Fibroblast of skin of back (primary cell): ENCODE results near the gene EPC1. TPM values are rescaled to one million over a fixed set of nuclear protein-coding genes. Genes with fewer than 3 reads are reported as not detected.
"Not testable (repeated sequence)": the region's sequence is repeated elsewhere in the genome, so short reads cannot be mapped to it uniquely, and the experiment has no call there.

Experiments
- DNase-seq: peaks from one replicate; pipeline ENCODE4 v3.0.0-alpha.2; 2013
- polyA plus RNA-seq, 2 experiments: library from polyadenylated mRNA; unstranded; fragments of 120-200 nt; gene quantifications; one replicate each; pipeline ENCODE4 v1.2.1, GENCODE V29; 2013; ENCODE audit not compliant: insufficient read length in 2 of 2

EPC1 gene
- 16.1 TPM for polyA plus RNA-seq (2013, experiment 1 of 2; ENCODE audit: insufficient read length)
- 13.9 TPM for polyA plus RNA-seq (2013, experiment 2 of 2; ENCODE audit: insufficient read length)

- DNase-seq = peak; percentile 89
Observed at GRCh38 chr10:32346551-32347362, at the start of gene EPC1. EPC1 (minus strand) TSS chr10:32347158; CDS start chr10:32346915, 243 bp downstream.

- DNase-seq = no peak
Observed at GRCh38 chr10:32393911-32394310, 47.0 kb upstream of the EPC1 start.

- DNase-seq = not testable (repeated sequence)
Observed at GRCh38 chr10:32392284-32392683, 45.3 kb upstream of the EPC1 start.

DNA sequence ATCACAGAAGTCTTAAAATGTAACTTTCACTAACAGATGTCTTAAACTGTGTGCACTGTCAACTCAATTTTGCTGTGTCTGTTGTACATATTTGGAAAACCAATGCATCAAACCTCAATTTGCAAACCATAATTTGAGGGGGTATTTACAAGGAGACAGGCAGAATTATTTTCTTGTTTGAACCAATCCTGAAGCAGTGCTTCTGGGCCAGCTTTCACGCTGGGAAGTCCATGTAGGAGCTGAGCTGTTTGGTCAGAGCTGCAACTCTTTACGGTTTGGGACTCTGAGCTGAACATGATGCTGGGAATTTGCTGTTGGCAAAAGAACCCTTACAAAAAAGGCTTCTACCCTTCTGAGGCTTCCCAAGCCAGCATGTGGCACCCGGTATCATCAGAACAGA, 43.2 kb upstream of the EPC1 start:
- DNase-seq = no peak

DNA sequence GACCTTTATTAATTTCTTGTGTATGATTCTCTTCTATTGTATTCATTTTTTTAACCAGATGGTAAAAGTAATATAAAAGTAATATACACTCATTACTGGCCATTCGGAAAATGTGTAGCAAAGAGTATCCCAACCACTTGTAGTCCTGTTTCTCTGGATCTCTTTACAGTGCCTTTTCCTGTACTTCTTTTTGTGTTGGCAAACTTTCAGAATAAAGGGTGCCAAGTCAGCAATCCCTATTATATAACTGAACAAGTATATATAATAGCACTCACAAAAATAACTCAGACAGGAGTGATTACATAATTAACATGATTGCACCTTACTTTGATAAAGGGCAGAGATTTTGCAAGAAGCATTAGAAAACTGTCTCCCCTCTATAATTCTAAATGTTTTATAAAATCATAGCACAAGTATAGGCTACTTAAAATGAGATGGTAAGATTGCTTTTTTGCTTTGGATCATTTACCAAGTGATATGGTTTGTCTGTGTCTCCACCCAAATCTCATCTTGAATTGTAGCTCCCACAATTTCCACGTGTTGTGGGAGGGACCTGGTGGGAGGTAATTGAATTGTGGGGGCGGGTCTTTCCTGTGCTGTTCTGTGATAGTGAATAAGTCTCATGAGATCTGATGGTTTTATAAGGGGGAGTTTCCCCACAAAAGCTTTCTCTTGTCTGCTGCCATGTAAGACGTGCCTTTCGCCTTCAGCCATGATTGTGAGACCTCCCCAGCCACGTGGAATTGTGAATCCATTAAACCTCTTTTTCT, 41.5 kb upstream of the EPC1 start:
- DNase-seq = no peak

GRCh38 chr10:32386623-32387260, 39.8 kb upstream of the EPC1 start:
- no peak for DNase-seq

- DNase-seq = no peak
Observed at GRCh38 chr10:32384171-32384570, 37.2 kb upstream of the EPC1 start.

- DNase-seq = no peak
Observed at GRCh38 chr10:32381165-32381564, 34.2 kb upstream of the EPC1 start.

DNA sequence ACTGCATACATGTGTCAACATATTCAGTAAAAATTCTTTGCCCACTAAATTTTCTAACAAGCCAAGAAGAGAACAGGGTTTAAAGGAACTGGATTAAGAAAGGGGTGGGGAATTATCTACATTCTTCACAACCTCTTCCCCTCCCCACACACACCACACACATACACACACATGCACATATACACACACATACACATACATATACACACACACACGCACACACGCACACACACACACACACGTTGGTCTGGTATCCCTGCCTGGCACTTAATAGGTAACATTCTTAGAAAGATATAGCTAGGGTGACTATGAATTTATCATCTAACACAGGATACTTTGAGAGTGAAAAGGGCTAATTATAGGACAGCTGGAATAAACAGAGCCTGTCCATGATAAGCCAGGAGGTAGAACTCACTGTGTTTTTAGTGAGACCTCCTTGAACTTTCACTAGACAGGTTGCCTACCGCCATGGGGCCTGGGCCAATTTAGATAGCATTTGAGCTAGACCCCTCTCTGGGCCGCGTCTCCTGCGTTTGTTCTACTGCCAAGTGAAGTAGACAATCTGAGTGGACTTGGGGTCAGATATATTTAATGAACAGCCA, 33.1 kb upstream of the EPC1 start:
- DNase-seq = no peak

- DNase-seq = peak; percentile 61
Observed at GRCh38 chr10:32379318-32379949, 32.5 kb upstream of the EPC1 start.

GRCh38 chr10:32378363-32379317, 31.7 kb upstream of the EPC1 start:
- DNase-seq = peak; percentile 93

- DNase-seq = peak; percentile 44
Observed at GRCh38 chr10:32377458-32378259, 30.7 kb upstream of the EPC1 start.

GRCh38 chr10:32376771-32377170, 29.8 kb upstream of the EPC1 start:
- DNase-seq = no peak

DNA sequence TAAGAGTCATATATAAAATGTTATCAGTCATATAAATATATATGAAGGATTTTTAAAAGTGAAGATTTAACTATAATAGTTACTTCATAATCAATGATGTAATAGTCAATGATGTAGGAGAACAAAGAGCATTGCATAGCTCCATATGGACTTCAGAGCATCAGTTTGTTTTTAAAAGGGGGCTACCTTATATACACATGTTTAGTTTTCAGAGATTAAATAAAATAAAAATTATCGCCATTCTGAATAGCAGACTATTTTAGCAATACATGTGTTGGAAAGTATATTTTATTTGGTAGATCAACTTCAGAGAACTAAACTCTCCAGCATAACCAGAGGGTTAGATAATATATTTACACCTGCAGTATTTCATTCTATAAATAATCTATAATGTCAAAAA, 29.1 kb upstream of the EPC1 start:
- DNase-seq = no peak

- no peak for DNase-seq
Observed at GRCh38 chr10:32375631-32376030, 28.7 kb upstream of the EPC1 start.

- DNase-seq = no peak
Observed at GRCh38 chr10:32374605-32375004, 27.6 kb upstream of the EPC1 start.

- DNase-seq = no peak
Observed at GRCh38 chr10:32373496-32373895, 26.5 kb upstream of the EPC1 start.

GRCh38 chr10:32373031-32373430, 26.1 kb upstream of the EPC1 start:
- DNase-seq = no peak

DNA sequence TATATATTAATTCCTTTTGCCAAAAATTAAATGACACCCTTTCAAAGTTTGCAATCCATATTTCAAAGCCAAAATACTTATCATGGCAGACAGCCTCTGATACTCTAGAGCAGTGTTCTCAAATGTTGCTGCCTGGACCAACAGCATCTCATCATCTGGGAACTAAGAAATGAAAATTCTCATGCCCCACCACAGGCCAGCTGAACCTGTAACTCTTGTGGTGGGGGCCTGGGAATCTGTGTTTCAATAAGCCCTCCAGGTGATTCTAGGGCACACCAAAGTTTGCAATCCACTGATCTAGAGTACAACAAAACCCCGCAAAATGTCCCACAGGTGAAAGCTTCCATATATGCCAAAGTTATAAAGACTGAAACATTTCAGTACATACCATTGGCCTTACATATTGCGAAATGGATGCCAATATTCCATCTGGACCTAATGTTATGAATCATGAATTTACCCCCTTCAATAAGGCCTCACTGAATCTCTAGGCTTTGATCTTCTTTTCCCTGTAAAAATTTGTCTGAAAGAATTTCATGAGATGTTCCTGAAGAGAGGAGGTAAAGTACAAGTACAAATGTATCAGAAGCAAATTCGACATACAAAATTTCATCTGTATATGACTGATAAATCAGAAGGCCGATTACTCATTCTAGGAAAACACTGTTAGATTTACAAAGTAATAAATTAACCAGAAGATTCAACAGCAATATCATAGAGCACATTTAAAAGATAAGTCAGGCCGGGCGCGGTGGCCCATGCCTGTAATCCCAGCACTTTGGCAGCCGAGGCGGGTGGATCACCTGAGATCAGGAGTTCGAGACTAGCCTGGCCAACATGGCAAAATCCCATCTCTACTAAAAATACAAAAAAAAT, 25.3 kb upstream of the EPC1 start:
- no peak for DNase-seq
